NCI-H82 treated with DMSO at 0.1 percent for 48 hours (cell line): ENCODE data around the gene PRR19.
A peak's percentile ranks its signal among the peaks of the same experiment; 100 is the strongest.

Source experiments
- DNase-seq: peaks from one replicate; lab custom pipeline; 2025; ENCODE audit not compliant: unreplicated experiment; lab: John Stamatoyannopoulos, UW

Gene PRR19

GRCh38 chr19:42293948-42294347 is 8.0 kb upstream of the PRR19 start:
- DNase-seq = no peak

GRCh38 chr19:42294471-42295137 is 7.3 kb upstream of the PRR19 start:
- DNase-seq = no peak

GRCh38 chr19:42295342-42295741 is 6.6 kb upstream of the PRR19 start:
- no peak for DNase-seq

- DNase-seq = peak; percentile 51
Measured at GRCh38 chr19:42295831-42296525, 6.0 kb upstream of the PRR19 start.

DNA sequence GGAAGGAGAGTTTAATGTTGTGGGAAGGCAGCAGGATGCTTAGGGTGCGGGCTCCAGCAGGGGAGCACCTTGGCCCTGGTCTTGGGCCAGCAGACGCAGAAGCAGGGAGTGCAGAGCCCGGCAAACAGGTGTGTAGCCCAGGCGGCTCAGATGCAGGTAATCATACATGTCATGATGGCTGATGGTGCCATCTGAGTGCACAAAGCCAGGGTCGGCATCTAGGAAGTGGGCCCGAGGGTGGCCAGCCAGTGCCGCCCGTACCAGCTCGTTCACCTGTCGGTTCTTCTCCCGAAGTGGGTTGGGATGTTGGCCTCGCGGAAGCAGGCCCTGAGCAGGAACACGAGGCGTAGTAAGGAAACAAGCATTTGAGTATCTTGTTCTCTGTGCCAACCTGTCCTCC is 4.9 kb upstream of the PRR19 start:
- DNase-seq = no peak

- no peak for DNase-seq
Measured at GRCh38 chr19:42303101-42303464, 1.2 kb downstream of the PRR19 start.

DNA sequence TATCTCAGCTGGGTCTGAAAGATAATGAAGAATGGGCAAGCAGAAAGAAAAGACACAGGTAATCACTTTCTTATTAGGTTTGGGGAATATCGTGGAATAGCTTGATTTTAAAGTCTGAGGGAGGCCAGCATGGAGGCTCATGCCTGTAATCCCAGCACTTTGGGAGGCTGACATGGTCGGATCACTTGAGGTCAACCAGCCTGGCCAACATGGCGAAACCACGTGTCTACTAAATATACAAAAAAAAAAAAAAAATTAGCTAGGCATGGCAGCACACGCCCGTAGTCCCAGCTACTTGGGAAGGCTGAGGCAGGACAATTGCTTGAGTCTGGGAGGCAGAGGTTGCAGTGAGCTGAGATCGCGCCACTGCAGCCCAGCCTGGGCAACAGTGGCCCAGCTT is 1.9 kb downstream of the PRR19 start:
- no peak for DNase-seq

DNA sequence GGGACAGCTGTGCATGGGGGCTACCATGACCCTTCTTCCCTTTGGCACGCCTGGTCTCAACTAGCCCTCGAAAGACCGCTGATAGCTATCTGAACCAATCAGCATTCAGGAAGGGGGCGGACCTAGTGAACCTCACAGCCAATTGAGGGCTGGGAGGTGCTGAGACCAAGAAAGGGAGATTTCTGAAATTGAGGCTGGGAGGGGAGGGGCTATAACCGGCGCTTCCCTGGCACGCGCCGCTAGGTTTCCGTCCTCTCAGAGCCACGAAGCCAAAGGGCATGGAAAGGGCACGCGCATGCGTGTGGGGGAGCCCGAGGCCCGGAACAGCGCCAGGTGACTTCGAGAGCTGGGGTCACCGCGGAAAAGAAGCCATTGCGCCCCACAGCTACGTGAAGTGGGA is 4.7 kb downstream of the PRR19 start:
- DNase-seq = no peak

DNA sequence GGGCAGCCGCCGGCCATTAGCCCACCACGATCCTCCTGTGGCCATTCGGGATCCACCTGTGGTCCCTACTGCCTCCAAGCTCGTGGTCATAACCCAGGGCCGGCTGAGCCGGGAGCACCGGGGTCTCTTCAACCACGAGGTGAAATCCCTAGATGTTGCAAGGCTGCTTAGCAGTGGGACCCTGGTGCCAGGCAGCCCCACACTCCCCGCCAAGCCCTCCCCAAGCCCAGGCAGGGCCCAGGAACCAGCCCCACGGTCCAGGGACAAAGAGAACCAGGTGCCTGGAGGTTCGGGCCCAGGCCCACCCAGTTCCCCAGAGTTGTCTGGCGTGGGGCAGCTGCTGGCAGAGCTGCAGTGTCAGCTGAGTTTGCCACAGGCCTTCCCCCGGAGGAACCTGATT is 7.8 kb downstream of the PRR19 start:
- no peak for DNase-seq

DNA sequence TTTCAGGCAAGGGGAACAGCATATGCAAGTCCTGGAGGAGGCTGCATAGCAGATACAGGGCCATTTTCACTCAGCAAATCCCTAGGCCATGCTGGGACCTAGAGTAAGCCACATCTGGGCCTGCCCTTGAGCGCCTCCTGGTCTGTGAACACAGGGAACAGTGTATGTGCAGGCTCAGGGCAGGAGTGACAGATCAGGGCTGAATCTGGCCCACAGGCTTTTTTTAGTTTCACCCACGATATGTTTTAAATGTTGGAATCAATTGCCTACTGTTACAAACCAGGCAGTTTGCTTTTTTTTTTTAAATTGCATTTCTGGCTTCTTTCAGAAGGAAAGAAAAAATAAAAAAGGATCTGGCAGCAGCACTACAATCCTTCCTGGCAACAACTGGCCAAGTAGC is 9.7 kb downstream of the PRR19 start:
- peak; percentile 23 for DNase-seq

- no peak for DNase-seq
Measured at GRCh38 chr19:42312370-42312769, 10.4 kb downstream of the PRR19 start.

DNA sequence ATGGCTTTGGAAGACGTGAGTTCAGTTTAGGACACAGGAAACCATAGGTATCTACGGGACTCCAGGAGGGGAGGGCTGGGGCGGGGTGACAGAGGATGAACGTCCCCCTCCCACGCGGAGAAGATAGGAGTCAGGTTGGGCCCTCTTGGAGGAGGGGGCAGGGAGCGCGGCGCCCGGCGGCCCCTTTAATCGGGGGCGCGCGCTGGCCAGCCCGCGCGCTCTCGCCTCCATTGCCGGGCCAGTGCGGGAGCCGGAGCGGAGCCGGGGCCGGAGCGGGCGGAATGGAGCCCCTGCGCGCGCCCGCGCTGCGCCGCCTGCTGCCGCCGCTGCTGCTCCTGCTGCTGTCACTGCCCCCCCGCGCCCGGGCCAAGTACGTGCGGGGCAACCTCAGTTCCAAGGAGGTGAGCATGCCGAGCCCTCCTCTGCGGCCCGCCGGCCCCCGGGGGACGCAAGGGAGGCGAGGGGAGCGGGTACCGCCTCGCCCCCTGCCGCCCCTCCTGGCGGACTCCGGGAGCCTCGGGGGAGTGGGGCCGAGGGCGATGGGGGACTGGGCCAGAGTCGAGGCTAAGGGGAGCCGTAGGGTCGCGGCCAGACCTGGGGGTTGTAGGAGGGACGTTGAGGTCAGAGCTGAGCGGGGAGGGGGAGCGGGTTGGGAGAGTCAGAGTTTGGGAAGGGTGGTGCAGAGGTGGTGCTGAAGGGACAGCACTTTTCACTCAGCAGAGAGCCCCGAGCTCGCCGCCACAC is 11.3 kb downstream of the PRR19 start, which contains the start of gene TMEM145:
Gene TMEM145, plus strand, starts transcription at position 214 of the 744 bp plus-strand sequence. Its CDS starts 68 bp downstream, at position 282.
- peak; percentile 45 for DNase-seq

DNA sequence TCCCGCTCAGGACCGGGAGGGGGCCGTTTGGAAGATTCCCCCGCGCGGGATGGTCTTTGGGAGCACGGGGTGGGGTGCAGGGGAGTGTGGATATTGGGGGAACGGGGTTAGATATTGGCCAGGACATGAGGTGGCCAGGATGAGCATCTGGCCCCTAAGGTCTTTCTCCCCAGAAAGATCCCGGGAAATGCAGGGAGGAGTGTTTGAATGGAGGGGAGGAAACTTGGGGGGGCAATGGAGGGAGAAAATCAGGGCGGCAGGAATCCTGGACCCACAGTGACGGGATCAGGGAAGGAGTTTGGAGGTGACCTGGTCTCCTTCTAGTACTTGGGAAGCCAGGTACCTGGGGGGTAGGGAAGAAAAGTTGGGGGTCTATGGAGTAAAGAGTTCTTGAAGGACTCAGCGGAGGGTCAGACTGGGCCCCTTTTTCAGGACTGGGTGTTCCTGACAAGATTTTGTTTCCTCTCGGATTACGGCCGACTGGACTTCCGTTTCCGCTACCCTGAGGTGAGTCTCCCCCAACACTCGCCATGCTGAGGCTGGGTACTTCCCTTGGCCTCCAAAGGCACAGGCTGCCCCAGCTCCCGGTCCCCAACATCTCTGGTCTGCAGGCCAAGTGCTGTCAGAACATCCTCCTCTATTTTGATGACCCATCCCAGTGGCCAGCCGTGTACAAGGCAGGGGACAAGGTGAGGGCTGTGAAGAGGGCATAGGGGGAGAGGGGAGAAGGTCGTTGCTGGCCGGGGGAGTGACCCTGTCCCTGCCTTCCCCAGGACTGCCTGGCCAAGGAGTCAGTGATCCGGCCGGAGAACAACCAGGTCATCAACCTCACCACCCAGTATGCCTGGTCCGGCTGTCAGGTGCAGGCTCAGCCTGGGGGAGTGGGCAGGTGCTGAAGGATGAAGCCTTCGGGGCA is 12.2 kb downstream of the PRR19 start:
- DNase-seq = no peak

DNA sequence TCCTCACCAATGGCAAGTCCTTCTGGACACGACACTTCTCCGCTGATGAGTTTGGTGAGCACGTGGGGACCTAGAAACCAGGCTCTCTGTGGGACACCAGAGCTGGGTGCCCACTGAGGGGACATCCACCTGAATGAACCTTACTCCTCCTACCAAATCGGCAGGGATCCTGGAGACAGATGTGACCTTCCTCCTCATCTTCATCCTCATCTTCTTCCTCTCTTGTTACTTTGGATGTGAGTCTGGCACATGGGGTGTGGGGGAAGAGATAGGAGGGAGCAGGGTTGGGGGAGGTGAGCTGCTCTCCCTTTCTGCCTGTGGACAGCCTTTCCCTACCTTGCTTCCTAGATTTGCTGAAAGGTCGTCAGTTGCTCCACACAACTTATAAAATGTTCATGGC is 13.1 kb downstream of the PRR19 start:
- no peak for DNase-seq

GRCh38 chr19:42316223-42317211 is 14.6 kb downstream of the PRR19 start:
- DNase-seq = no peak

- DNase-seq = no peak
Measured at GRCh38 chr19:42317535-42317934, 15.6 kb downstream of the PRR19 start.

- no peak for DNase-seq
Measured at GRCh38 chr19:42322305-42322704, 20.4 kb downstream of the PRR19 start.

DNA sequence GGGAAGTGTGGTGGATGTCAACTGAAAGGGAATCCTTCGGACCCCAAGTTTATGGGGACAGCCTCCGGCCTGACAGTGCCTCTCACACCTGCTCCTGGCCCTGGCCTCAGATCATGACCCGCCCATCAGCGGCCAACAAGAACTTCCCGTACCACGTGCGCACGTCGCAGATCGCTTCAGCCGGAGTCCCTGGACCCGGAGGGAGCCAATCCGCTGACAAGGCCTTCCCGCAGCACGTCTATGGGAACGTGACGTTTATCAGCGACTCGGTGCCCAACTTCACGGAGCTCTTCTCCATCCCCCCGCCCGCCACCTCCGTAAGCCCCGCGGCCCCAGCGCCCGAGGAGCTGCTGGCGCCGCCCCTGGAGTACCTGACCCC is 21.5 kb downstream of the PRR19 start:
- DNase-seq = no peak

- no peak for DNase-seq
Measured at GRCh38 chr19:42323852-42324654, 22.1 kb downstream of the PRR19 start.
